Measurements from ENCODE around the gene ADAMTS17.

The ADAMTS17 gene

DNA sequence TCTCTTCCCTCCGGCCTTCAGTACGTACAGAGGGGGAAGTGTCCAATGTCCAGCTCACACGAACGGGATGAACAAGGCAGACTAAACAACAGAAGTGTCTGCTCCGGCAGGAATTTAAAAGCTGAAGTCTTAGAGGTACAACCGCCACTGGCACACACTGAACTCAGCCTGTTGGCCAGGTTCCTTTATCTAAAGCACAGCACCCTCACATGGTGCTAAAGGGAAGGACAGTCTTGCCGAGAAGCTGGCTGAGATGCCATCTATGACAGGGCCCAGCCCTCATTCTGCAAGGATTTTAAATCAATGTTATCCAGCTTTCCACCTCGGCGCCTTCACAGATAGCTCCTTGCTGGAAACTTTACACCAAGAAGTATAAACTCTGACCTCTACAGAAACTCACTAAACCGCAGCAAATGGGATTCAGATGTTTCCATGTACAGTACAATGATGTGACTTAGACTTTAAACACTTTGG is 2.8 kb downstream of the ADAMTS17 start:
- DNase-seq: no peak

DNA sequence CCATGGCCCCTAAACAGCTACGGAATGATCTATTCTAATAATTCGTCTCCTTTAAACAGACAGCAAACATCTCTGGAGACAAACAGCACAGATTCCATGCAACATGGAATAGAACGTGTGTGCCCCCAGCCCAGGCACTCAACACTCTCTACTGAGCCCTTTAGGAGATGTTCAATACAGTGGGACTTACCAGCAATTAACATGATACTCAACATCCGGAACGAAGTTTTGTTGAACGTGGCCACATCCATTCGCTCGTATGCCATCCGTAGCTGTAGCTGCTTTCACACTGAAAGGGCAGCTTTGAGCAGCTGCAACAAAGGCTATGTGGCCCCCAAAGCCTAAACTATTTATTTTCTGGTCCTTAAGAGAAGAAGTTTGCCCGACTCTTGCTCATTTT is 3.5 kb downstream of the ADAMTS17 start:
- no peak for DNase-seq

GRCh38 chr15:100337096-100338044 is 4.4 kb downstream of the ADAMTS17 start:
- DNase-seq: no peak

GRCh38 chr15:100336061-100336460 is 5.7 kb downstream of the ADAMTS17 start:
- DNase-seq: peak; percentile 40

DNA sequence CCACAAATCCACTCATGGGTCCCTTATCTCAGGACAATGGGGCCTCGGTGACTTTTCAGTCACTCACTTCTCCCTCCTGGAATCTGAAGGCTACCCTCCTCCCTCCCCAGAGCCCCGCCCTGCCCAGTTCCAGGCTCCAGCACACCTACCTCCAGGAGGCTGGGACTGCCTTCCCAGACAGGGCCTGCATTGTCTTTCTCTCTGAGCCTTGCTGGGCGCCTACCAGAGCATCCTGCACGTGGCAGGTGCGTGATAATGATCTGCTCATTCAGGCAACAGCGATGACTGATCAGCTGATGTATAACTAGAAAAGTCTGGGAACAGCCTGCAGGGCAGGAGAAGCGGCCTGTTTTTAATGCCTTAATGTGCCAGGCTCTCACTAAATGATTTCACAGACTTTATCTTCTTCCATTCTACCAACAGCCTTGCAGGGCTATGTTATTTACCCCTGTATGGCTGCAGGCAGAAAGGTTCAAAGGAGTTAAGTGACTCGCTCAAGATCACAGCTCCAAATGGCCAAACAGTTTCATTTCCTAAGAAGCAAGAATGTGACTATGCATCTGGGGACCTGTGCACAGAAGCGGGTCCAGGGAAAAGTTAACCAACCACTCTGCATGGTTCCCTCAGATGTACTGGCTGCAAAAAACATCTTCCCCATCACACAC is 6.3 kb downstream of the ADAMTS17 start:
- DNase-seq: peak; percentile 50

GRCh38 chr15:100334905-100335304 is 6.9 kb downstream of the ADAMTS17 start:
- peak; percentile 51 for DNase-seq

- DNase-seq: peak; percentile 49
Measured at GRCh38 chr15:100334456-100334855, 7.3 kb downstream of the ADAMTS17 start.

- peak; percentile 45 for DNase-seq
Measured at GRCh38 chr15:100334015-100334414, 7.8 kb downstream of the ADAMTS17 start.

DNA sequence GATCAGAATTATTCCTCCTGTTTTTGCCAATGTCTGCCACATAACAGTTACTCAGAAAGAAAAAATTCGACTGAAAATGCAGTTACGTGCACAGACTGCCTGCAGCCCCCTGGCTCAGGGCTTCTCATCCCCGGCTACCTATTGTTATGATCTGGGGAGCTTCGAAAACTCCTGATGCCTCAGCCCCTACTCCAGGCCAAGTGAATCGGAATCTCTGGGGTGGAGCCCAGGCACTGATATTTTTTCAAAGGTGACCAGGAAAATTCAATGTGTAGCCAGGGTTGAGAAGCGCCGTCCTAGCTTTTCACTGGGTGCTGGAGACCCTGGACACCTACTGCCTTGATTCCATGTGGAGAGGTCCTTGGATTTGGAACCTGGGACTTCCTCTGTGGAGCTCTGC is 8.5 kb downstream of the ADAMTS17 start:
- DNase-seq: peak; percentile 13

GRCh38 chr15:100332721-100333120 is 9.1 kb downstream of the ADAMTS17 start:
- DNase-seq: peak; percentile 47

DNA sequence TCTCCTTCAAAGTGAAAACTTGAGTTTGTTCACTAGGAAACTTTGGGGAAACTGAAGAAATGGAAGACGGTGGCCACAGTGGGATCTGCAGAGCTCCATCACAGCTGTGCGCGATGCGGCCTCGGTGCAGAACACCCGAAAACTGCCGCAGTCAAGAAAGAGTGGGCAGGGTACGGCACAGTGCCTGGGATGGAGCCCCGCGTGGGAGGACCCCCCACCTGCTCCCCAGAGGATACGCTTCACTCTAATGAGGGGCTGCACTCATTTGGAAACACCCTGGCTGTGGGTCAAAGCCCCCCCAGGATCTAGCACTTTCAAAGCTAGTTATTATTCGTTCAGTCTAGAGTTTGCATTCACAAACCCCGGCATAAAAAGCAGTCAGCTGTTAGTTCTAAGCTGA is 9.5 kb downstream of the ADAMTS17 start:
- DNase-seq: peak; percentile 40

DNA sequence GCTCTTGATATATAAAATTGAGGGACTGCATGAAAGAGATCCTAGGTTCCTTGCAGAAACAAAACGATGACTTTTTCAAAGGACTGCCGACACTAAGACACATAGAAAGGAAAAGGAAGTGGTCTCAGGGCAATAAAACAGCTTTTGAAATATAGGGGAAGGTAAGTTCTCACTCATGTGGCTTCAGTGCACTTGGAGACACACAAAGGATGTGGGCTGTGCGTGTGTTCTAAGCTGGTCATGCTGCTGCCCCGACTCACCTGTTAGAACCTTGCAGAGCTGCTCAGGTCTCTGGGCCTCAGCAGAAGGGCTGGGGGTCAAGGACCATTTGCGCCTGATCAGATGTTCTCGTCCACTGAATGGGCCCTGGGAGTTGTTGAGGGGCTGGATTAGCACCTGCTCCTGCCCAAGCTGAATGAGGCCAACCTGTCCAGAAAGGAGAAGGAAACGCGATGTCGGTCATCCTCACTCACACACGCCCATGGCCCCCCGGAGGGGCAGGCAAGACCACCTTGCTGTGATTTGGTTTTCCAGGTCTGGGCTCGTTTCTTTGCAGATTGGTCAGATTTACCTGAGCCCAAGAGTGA is 11.1 kb downstream of the ADAMTS17 start:
- peak; percentile 54 for DNase-seq

DNA sequence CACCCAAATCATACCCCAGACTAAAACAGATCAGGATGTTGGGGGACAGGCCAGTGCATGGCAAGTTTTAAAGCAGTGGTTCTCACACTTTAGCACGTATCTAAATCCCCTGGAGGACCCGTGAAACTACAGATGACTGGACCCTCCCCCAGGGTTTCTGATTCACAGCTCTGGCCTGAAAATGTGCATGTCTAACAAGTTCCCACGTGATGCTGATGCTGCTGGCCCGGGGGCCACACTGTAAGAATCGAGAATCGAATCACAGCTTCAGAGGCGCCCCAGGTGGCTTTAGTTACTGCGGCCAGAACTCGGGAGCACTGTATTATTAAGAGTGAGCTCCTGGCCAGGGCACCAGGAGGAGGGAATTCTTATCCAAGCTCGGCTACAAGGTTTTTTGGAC is 11.6 kb downstream of the ADAMTS17 start:
- peak; percentile 57 for DNase-seq

GRCh38 chr15:100328796-100329195 is 13.0 kb downstream of the ADAMTS17 start:
- DNase-seq: peak; percentile 25

DNA sequence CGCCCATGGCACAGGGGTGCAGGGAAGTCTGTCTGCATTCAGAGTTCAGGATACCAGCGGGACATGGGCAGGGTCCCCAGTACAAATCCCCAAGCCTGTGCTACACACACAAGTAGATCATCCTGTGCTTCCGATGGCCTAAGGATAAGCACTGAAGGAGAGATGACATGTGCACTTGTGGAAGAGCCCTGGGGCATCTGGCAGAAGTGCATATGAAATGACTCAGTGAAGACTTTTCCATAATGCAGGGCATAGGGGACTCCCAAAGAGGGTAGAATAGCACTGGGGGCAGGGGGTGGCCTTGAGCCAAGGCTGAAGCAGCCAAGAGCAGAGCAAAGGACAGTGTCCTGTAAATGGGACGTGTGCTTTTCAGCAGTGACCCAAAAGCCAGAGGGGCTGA is 22.9 kb downstream of the ADAMTS17 start:
- DNase-seq: peak; percentile 22

- DNase-seq: no peak
Measured at GRCh38 chr15:100314809-100315400, 26.9 kb downstream of the ADAMTS17 start.

GRCh38 chr15:100311833-100312476 is 29.8 kb downstream of the ADAMTS17 start:
- no peak for DNase-seq

GRCh38 chr15:100311154-100311625 is 30.6 kb downstream of the ADAMTS17 start:
- DNase-seq: no peak

DNA sequence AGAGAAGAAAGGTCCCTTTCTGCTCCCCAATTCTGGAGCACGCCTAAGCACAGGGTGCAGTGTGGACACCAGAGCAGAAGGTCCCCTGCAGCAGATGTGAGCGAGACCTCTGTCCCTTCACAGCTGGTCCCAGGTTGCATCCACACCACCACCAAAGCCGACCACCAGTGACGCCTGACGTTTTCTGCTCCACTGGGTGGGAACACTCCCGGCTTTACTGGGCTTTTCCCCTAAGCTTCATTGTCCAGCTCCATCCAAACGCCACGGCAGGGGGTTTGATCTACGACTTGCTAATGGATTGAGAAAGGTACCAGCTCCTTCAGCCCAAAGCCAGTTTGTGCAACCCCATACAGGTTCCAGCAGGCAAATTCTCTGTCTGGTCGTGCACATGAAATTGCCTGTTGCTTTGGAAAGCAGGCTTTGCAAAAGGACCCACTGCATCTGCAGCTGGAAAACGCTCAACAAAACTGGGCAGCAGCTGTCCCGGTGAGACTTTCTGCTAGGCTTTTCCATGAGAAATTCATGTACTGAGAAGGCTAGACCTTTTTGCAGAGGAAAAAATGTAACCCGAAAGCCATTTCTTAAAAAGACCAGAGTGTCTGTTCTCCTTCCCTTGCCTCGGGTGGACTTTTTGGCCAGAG is 31.1 kb downstream of the ADAMTS17 start:
- no peak for DNase-seq

GRCh38 chr15:100310041-100310405 is 31.8 kb downstream of the ADAMTS17 start:
- DNase-seq: no peak

DNA sequence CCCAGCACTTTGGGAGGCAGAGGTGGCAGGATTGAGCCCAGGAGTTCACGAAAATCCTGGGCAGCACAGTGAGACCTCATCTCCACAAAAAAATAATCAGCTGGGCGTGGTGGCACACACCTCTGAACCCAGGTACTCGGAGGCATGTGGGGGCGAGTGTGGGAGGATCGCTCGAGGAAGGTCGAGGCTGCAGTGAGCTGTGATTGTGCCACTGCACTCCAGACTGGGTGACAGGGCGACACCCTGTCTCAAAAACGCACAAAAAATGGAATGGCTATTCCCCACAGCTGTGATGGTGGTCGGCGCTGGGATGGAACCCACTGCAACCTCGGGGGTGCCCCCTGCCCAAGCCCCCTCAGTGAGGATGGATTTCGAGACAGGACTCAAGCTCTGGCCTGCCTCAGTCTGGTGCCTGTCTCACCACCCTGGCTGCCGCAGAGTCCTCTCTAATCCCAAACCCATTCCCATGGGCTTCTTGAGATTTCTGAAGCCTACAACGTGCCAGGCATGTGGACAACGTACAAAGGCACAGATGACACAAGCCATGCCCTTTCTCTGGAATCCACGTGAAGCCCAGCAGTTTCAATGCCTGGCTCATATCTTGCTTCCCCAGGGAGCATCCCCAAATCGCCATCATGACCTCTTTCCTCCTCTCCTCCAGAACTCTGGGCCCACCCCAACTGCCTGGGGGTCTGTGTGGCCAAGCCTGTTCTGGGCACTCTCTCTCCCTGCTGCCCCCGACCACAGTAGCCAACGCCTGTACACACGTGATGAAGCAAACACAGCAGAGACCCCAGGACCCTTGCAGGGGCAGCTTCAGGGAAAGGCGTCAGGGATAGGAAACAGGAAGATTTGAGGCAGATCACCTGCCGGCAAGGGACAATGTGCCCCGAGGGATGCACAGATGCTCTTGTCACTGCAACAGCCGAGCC is 32.4 kb downstream of the ADAMTS17 start:
- no peak for DNase-seq
